Epithelial cell of prostate (primary cell): Measurements from ENCODE around the gene BCL2L14.

Source experiments
- DNase-seq: peaks from one replicate; pipeline ENCODE4 v3.0.0-alpha.2; 2011; ENCODE audit warnings: low read depth, low spot score
- H3K27ac ChIP-seq: fragments of 450-650 bp; 2 replicates; pipeline ENCODE4 v1.5.1; 2017; ENCODE audit warnings: mild to moderate bottlenecking

BCL2L14 gene

GRCh38 chr12:12070674-12071656 is at the start of gene BCL2L14:
Gene BCL2L14 (plus strand): TSS chr12:12070939. CDS start chr12:12079306, 8,367 bp downstream.
- DNase-seq: no peak
- no peak within 1 kb of the TSS for H3K27ac ChIP-seq

- no peak for DNase-seq
- H3K27ac ChIP-seq: no peak overlapping the region
Measured at GRCh38 chr12:12022306-12022936, 48.3 kb upstream of the BCL2L14 start.

- no peak for DNase-seq
Measured at GRCh38 chr12:12023456-12023855, 47.3 kb upstream of the BCL2L14 start.

GRCh38 chr12:12024911-12025682 is 45.6 kb upstream of the BCL2L14 start:
- no peak overlapping the region for H3K27ac ChIP-seq
- DNase-seq: no peak

More at GRCh38 chr12:12023456-12023855, 47.3 kb upstream of the BCL2L14 start:
- no peak overlapping the region for H3K27ac ChIP-seq

- no peak overlapping the region for H3K27ac ChIP-seq
- DNase-seq: no peak
Measured at GRCh38 chr12:12025799-12026386, 44.8 kb upstream of the BCL2L14 start.

- DNase-seq: no peak
- H3K27ac ChIP-seq: no peak overlapping the region
Measured at GRCh38 chr12:12028668-12029402, 41.9 kb upstream of the BCL2L14 start.

- no peak overlapping the region for H3K27ac ChIP-seq
- DNase-seq: no peak
Measured at GRCh38 chr12:12029653-12030052, 41.1 kb upstream of the BCL2L14 start.

- DNase-seq: no peak
- no peak overlapping the region for H3K27ac ChIP-seq
Measured at GRCh38 chr12:12032260-12032791, 38.4 kb upstream of the BCL2L14 start.

GRCh38 chr12:12032851-12033797 is 37.6 kb upstream of the BCL2L14 start:
- H3K27ac ChIP-seq: no peak overlapping the region
- DNase-seq: peak; percentile 52

GRCh38 chr12:12033824-12034223 is 36.9 kb upstream of the BCL2L14 start:
- no peak overlapping the region for H3K27ac ChIP-seq
- no peak for DNase-seq

GRCh38 chr12:12034344-12034743 is 36.4 kb upstream of the BCL2L14 start:
- no peak overlapping the region for H3K27ac ChIP-seq
- DNase-seq: no peak

- no peak for DNase-seq
- H3K27ac ChIP-seq: no peak overlapping the region
Measured at GRCh38 chr12:12035229-12035628, 35.5 kb upstream of the BCL2L14 start.

- DNase-seq: no peak
- no peak overlapping the region for H3K27ac ChIP-seq
Measured at GRCh38 chr12:12036901-12037300, 33.8 kb upstream of the BCL2L14 start.

- no peak overlapping the region for H3K27ac ChIP-seq
- DNase-seq: no peak
Measured at GRCh38 chr12:12039897-12040296, 30.8 kb upstream of the BCL2L14 start.

GRCh38 chr12:12046401-12046800 is 24.3 kb upstream of the BCL2L14 start:
- peak; percentile 48 for DNase-seq
- H3K27ac ChIP-seq: peak overlapping the region; percentile 5

GRCh38 chr12:12047682-12048081 is 23.1 kb upstream of the BCL2L14 start:
- DNase-seq: no peak
- H3K27ac ChIP-seq: no peak overlapping the region

- DNase-seq: no peak
- no peak overlapping the region for H3K27ac ChIP-seq
Measured at GRCh38 chr12:12048266-12048665, 22.5 kb upstream of the BCL2L14 start.

- H3K27ac ChIP-seq: no peak overlapping the region
- DNase-seq: no peak
Measured at GRCh38 chr12:12048714-12049113, 22.0 kb upstream of the BCL2L14 start.
